ENCODE results near the gene CRB2. TPM values are rescaled to one million over a fixed set of nuclear protein-coding genes. Genes with fewer than 3 reads are reported as not detected.

CRB2 gene
- total RNA-seq, 6 experiments from 2014 or later: not detected

DNA sequence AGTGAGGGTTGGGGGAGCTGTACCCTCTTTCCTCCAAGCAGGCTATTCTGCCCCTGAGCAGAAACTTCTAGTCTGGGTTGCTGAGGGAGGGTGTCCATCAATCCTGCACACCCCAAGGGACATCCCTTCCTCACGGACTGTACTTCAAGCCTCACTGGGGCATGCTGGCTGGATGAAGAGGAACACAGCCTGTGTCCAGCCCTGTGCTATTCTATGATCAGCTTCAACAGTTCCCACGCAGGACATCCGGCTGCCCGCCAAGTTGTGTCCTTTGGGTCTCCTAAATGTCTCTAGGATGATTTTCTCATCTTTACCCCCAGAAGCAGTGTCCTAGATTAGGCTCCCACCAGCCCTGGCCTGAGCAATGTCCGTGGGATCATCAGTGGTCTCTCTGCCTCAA is 68.1 kb downstream of the CRB2 start:
- H3K27me3 ChIP-seq: no peaks in the 10 kb centered on the region
- H3K27ac ChIP-seq: no peak overlapping the region
- H3K9me3 ChIP-seq: no peaks in the 10 kb centered on the region
- ATAC-seq: no peak
- no peak overlapping the region for H3K4me3 ChIP-seq
- no peak for TF ChIP-seq POLR2A (IDR thresholded peaks at IDR 0.05)
- TF ChIP-seq CTCF (IDR thresholded peaks at IDR 0.05): no peak
- H3K36me3 ChIP-seq: peaks cover 0 to 3% (median 0%) of the 10 kb centered on the region in 4 donors
- intact Hi-C loops (cut with DNase I): no loop called here
- 100% methylated on average over 1 of the region's 5 CpGs for WGBS (ENCODE audit: insufficient coverage, low coverage, low lambda C conversion rate, missing lambda C conversion rate)
- DNase-seq: peak in 2 of 3 donors; percentile 2 to 7
- H3K4me1 ChIP-seq: no peaks in the 10 kb centered on the region

DNA sequence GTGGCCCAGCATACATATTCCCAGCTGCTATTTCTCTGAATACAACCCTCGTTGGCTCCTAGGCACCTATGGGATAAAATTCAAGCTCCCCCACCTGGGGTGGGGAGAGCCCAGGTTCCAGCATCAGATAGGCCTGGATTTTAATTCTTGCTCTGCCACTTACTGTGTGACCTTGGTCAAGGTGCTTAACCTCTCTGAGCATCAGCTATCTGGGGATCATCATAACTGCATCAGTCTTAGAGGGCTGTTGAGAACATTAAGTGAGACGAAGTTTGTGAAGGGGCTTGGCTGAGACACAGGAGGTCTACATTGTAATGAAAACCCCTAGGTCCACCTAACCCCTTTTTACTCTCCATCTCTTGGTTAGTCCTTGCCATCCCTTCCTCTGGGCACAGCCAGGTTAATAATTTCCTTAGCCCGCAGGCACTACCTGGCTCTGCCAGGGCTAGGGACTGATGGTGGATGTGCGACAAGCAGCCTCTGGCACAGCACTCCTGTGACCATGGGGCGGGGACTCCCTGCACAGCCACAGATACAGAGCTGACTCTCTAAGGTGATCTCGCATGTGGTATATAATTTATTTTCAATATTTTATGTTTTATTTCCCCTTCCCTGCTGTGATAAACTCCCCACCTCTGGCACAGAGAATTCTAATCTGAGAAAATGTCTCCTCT is 68.7 kb downstream of the CRB2 start:
- intact Hi-C loops (cut with DNase I): no loop called here
- no peak overlapping the region for H3K4me3 ChIP-seq
- no peaks in the 10 kb centered on the region for H3K9me3 ChIP-seq
- peaks cover 0 to 3% (median 0%) of the 10 kb centered on the region in 4 donors for H3K36me3 ChIP-seq
- WGBS (ENCODE audit: insufficient coverage, low coverage, low lambda C conversion rate, missing lambda C conversion rate): 91% methylated on average over 5 of the region's 6 CpGs
- ATAC-seq (no peak), DNase-seq (peak in 1 of 3 donors; percentile 34)
- no peak overlapping the region for H3K27ac ChIP-seq
- no peaks in the 10 kb centered on the region for H3K27me3 ChIP-seq
- no peak for TF ChIP-seq CTCF (IDR thresholded peaks at IDR 0.05)
- no peak for TF ChIP-seq POLR2A (IDR thresholded peaks at IDR 0.05)
- no peaks in the 10 kb centered on the region for H3K4me1 ChIP-seq

GRCh38 chr9:123425261-123425821 is 69.3 kb downstream of the CRB2 start:
- Histone ChIP-seq H3K9me3 (no peaks in the 10 kb centered on the region), H3K27ac (no peak overlapping the region), H3K27me3 (no peaks in the 10 kb centered on the region), H3K4me1 (no peaks in the 10 kb centered on the region), H3K4me3 (no peak overlapping the region), H3K36me3 (peaks cover 0 to 3% (median 0%) of the 10 kb centered on the region in 4 donors)
- ATAC-seq (no peak), DNase-seq (peak in 1 of 3 donors; percentile 31)
- 95% methylated on average over 14 of the region's 20 CpGs for WGBS (ENCODE audit: insufficient coverage, low coverage, low lambda C conversion rate, missing lambda C conversion rate)
- intact Hi-C loops (cut with DNase I): no loop called here
- no peak for TF ChIP-seq POLR2A (IDR thresholded peaks at IDR 0.05)
- TF ChIP-seq CTCF (IDR thresholded peaks at IDR 0.05): no peak

GRCh38 chr9:123425836-123426365 is 69.9 kb downstream of the CRB2 start:
- WGBS (ENCODE audit: insufficient coverage, low coverage, low lambda C conversion rate, missing lambda C conversion rate): 61% methylated on average over 2 of the region's 6 CpGs
- Histone ChIP-seq H3K4me3 (no peak overlapping the region), H3K9me3 (no peaks in the 10 kb centered on the region), H3K27ac (no peak overlapping the region), H3K4me1 (no peaks in the 10 kb centered on the region), H3K27me3 (no peaks in the 10 kb centered on the region), H3K36me3 (peaks cover 0 to 3% (median 0%) of the 10 kb centered on the region in 4 donors)
- TF ChIP-seq CTCF (IDR thresholded peaks at IDR 0.05) (no peak), POLR2A (IDR thresholded peaks at IDR 0.05) (no peak)
- intact Hi-C loops (cut with DNase I): no loop called here
- no peak for ATAC-seq
- peak in 1 of 3 donors; percentile 26 for DNase-seq
